Skeletal muscle satellite cell (primary cell): ENCODE measurements around the gene CLEC16A.
A peak's percentile ranks its signal among the peaks of the same experiment; 100 is the strongest.
"Not testable (repeated sequence)": the region's sequence is repeated elsewhere in the genome, so short reads cannot be mapped to it uniquely, and the experiment has no call there.

Experiments used
- H3K27me3 ChIP-seq: 2 replicates; pipeline ENCODE4 v1.7.0; 2013; ENCODE audit warnings: low read length; ENCODE audit not compliant: control insufficient read depth, insufficient read depth
- H3K36me3 ChIP-seq: 2 replicates; pipeline ENCODE4 v1.7.0; 2013; ENCODE audit warnings: mild to moderate bottlenecking, control low read depth, low read length; ENCODE audit not compliant: insufficient read depth
- H3K4me1 ChIP-seq: 2 replicates; pipeline ENCODE4 v1.7.0; 2013; ENCODE audit warnings: low read length; ENCODE audit not compliant: control insufficient read depth, insufficient read depth
- H3K4me2 ChIP-seq: 2 replicates; pipeline ENCODE4 v1.7.0; 2013; ENCODE audit warnings: mild to moderate bottlenecking, low read length
- H3K4me3 ChIP-seq: 2 replicates; pipeline ENCODE4 v1.7.0; 2013; ENCODE audit warnings: low read length
- H3K9ac ChIP-seq: 2 replicates; pipeline ENCODE4 v1.7.0; 2013; ENCODE audit warnings: mild to moderate bottlenecking, low read depth, low read length, moderate library complexity
- H3K9me3 ChIP-seq: replicated peaks from 2 replicates; pipeline ENCODE4 v1.7.0; 2013; ENCODE audit warnings: mild to moderate bottlenecking, control low read depth, low read length

Gene CLEC16A

DNA sequence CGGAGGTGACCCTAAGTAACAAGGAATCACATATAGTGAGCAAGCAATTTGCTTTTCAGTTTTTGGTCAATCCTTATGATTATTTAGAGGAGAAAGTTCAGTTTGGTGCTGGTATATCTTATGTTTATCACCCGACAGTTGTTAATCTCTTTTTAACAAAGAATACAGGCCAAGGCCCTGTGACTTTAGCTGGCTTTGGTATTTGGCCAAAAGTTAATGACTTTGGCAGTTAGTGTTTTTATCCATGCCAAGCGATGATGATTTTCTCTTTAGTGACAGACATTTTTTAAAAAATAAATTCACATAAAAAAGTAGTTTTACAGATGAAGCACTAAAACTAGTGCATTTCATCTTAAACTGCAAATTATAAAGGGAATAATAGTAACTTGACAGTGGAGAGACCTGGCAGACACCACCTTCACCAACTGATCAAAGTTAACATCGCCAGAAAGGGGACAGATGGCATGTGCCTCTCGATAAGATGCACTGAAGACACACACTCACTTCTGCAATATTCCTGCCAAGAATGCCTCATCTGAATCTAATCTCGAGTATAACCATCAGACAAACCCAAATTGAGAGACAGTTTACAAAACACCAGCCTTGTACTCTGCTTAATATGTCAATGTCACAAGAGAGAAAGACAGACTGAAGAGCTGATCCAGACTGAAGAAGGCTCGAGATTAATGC is 9.0 kb upstream of the CLEC16A start:
- H3K36me3 ChIP-seq, result peaks cover 40% of the 10 kb centered on the region
- no peaks in the 10 kb centered on the region for H3K9me3 ChIP-seq
- H3K27me3 ChIP-seq, result no peaks in the 10 kb centered on the region
- H3K9ac ChIP-seq, result no peak overlapping the region
- no peak overlapping the region for H3K4me2 ChIP-seq
- peaks cover 35% of the 10 kb centered on the region for H3K4me1 ChIP-seq
- H3K4me3 ChIP-seq, result no peak overlapping the region

DNA sequence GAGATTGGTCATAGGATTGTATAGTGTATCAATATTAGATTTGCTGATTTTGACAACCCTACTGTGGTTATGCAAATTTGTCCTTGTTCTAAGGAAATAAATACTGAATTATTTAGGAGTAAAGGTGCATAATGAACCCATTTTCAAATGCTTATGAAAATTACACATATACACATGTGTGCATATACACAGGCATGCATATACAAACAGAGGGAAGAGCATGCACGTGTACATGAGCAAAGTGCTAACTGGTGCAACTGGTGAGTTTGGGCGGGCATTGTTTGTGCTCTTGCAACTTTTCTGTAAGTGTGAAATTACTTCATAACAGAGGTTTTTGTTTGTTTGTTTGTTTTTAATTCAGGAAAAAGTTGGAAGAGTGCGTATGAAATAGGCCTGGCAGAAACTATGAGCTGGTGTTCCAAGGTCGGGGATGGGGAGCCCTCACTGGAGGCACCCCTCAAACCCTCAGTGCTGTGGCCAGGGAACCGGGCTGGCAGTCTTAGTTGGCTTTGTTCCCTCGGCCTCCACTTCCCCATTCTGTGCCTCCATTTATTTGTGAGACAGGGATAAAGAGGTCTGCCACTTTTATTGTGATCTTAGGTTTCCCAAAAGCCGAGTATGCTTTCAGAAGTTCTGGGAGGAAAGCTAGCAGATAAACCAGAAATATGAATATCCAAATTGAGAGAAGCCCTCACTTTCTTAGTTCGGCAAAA is 7.9 kb upstream of the CLEC16A start:
- peaks cover 41% of the 10 kb centered on the region for H3K4me1 ChIP-seq
- no peak overlapping the region for H3K9ac ChIP-seq
- H3K4me3 ChIP-seq, result no peak overlapping the region
- no peaks in the 10 kb centered on the region for H3K27me3 ChIP-seq
- H3K36me3 ChIP-seq, result peaks cover 36% of the 10 kb centered on the region
- no peaks in the 10 kb centered on the region for H3K9me3 ChIP-seq
- no peak overlapping the region for H3K4me2 ChIP-seq

GRCh38 chr16:10937068-10937859 is 7.1 kb upstream of the CLEC16A start:
- Histone ChIP-seq H3K27me3 (no peaks in the 10 kb centered on the region), H3K4me2 (peak overlapping the region; percentile 30), H3K9ac (no peak overlapping the region), H3K36me3 (peaks cover 31% of the 10 kb centered on the region), H3K9me3 (no peaks in the 10 kb centered on the region), H3K4me3 (peak overlapping the region; percentile 6), H3K4me1 (peaks cover 41% of the 10 kb centered on the region)

DNA sequence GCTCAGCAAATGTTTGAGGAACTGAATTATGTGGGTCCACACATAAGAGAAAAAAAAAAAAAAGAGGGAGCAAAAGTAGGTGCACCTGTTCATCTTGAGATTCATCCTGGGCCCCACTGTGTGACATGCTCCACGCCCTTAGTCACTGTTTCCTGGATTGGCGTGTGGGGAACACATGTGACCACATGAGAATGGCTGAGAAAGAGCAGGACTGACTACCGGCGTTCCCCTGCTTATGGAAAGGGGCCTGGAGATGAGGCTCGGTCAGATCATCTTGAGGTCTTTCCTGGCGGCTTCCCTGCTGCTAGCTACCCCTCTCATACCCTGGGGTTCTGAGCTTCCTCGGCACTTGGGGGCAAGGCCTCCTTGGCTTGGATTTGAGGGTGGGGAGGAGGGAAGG is 6.0 kb upstream of the CLEC16A start:
- peaks cover 49% of the 10 kb centered on the region for H3K4me1 ChIP-seq
- H3K4me3 ChIP-seq, result no peak overlapping the region
- no peaks in the 10 kb centered on the region for H3K27me3 ChIP-seq
- H3K9me3 ChIP-seq, result no peaks in the 10 kb centered on the region
- peaks cover 28% of the 10 kb centered on the region for H3K36me3 ChIP-seq
- H3K4me2 ChIP-seq, result peak overlapping the region; percentile 97
- H3K9ac ChIP-seq, result no peak overlapping the region

GRCh38 chr16:10938796-10939648 is 5.3 kb upstream of the CLEC16A start:
- Histone ChIP-seq H3K36me3 (peaks cover 23% of the 10 kb centered on the region), H3K9me3 (no peaks in the 10 kb centered on the region), H3K27me3 (no peaks in the 10 kb centered on the region), H3K4me1 (peaks cover 54% of the 10 kb centered on the region), H3K4me2 (peak overlapping the region; percentile 97), H3K4me3 (peak overlapping the region; percentile 83), H3K9ac (no peak overlapping the region)

- no peaks in the 10 kb centered on the region for H3K27me3 ChIP-seq
- H3K36me3 ChIP-seq, result peaks cover 23% of the 10 kb centered on the region
- H3K9me3 ChIP-seq, result no peaks in the 10 kb centered on the region
- peak overlapping the region; percentile 97 for H3K4me2 ChIP-seq
- H3K4me1 ChIP-seq, result peaks cover 54% of the 10 kb centered on the region
- H3K4me3 ChIP-seq, result peak overlapping the region; percentile 83
- H3K9ac ChIP-seq, result peak overlapping the region; percentile 8
Observed at GRCh38 chr16:10939649-10940234, 4.6 kb upstream of the CLEC16A start.

DNA sequence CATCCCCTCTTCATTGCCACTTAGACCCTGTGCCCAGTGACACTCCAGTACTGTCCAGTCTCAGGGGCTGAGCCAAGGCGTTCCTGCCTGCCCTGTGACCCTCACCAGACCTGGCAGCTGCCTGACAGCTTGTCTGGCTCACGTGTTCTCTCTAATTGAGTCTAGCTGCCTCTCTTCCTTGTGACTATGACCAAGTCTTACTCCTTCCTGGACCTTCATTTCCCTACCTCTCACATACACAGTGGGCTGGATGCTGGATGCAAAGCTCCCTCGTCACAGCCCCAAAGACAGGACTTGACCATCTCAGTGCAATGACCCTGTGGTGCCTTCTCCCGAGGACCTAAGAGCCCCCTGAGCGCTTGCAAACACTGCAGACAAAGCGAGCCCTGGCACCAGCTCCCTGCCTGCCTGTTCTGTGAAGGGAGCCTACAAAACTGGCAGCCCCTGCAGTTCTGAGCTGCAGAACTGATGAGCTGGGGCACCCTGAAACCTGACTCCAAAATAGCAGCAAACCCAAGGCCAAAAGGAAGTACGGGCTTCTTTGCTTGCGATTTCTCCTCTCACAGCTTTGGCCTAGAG is 3.8 kb upstream of the CLEC16A start:
- Histone ChIP-seq H3K4me1 (peaks cover 60% of the 10 kb centered on the region), H3K27me3 (no peaks in the 10 kb centered on the region), H3K4me3 (peak overlapping the region; percentile 83), H3K4me2 (peak overlapping the region; percentile 97), H3K9me3 (no peaks in the 10 kb centered on the region), H3K9ac (peak overlapping the region; percentile 83), H3K36me3 (peaks cover 21% of the 10 kb centered on the region)

DNA sequence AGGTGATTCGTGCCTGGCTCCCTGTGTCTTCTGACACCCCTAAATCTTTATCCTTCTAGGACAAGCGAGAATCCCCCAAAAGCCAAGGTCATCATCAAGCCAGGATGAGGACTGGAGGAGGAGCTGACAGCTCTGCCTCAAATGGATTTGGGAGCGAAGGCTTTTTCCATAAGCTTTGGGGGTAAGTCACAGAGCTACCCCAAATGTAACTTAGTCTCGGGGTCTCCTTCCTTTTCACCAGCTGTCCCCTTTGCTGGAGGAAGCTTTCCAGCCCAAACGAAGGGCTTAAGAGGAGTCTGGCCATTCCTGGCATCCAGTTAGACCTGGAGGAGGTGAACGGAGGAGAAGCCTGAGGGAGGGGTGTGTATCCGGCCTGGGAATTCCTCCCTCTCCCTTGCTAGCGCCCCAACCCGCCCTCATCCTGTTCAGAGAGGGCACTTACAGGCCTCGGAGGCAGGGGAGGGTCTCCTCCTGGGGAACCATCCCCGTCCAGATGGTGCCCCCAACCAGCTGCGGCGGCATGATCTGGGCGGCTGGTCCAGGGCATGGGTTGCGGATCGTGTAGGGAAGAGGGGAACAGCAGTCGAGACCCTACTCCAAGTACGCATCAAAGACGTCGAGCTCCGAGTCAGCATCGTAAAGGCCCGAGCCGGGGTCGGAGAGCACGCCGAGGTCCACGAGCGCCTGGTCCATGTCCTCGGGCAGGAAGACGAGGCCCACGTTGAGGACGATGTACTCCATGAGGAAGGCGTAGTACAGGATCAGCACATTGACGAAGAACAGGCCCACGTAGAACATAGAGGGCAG is 3.0 kb upstream of the CLEC16A start:
- Histone ChIP-seq H3K27me3 (no peaks in the 10 kb centered on the region), H3K36me3 (peaks cover 19% of the 10 kb centered on the region), H3K4me2 (peak overlapping the region; percentile 97), H3K9ac (peak overlapping the region; percentile 83), H3K4me3 (peak overlapping the region; percentile 83), H3K4me1 (peaks cover 64% of the 10 kb centered on the region), H3K9me3 (no peaks in the 10 kb centered on the region)

GRCh38 chr16:10941935-10942351 is 2.4 kb upstream of the CLEC16A start:
- H3K9me3 ChIP-seq, H3K27me3 ChIP-seq: not testable (repeated sequence)
- peaks cover 70% of the 10 kb centered on the region for H3K4me1 ChIP-seq
- peak overlapping the region; percentile 83 for H3K4me3 ChIP-seq
- H3K4me2 ChIP-seq, result peak overlapping the region; percentile 97
- peaks cover 19% of the 10 kb centered on the region for H3K36me3 ChIP-seq
- H3K9ac ChIP-seq, result peak overlapping the region; percentile 83
